ENCODE results near the gene ADAMTSL4.

DNA sequence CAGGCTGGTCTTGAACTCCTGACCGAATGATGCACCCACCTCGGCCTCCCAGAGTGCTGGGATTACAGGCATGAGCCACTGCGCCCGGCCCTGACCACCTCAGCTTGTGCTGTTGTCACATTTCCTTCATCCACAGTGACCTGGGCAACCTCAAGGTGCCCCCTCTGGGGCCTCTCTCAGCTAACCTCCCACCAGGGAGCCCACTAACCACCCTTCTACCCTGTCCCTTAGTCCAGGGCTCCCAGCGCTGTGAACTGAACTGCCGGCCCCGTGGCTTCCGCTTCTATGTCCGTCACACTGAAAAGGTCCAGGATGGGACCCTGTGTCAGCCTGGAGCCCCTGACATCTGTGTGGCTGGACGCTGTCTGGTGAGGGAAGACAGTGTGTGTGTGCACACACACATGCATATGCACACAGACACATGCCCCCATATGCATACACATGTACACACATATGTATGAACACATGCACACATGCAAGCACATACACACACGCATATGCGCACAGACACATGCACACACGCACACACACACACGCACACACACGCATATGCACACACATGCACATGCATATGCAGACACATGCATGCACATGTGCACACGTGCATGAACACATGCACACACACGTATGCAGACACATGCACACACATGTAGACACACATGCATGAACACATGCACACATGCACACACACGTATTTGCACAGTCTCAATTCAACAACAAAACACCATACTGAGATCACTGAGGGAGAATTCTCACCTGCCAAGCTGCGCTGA is 6.2 kb downstream of the ADAMTSL4 start:
- TF ChIP-seq, protein P1, sequence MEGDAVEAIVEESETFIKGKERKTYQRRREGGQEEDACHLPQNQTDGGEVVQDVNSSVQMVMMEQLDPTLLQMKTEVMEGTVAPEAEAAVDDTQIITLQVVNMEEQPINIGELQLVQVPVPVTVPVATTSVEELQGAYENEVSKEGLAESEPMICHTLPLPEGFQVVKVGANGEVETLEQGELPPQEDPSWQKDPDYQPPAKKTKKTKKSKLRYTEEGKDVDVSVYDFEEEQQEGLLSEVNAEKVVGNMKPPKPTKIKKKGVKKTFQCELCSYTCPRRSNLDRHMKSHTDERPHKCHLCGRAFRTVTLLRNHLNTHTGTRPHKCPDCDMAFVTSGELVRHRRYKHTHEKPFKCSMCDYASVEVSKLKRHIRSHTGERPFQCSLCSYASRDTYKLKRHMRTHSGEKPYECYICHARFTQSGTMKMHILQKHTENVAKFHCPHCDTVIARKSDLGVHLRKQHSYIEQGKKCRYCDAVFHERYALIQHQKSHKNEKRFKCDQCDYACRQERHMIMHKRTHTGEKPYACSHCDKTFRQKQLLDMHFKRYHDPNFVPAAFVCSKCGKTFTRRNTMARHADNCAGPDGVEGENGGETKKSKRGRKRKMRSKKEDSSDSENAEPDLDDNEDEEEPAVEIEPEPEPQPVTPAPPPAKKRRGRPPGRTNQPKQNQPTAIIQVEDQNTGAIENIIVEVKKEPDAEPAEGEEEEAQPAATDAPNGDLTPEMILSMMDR (IDR thresholded peaks at IDR 0.05; ENCODE audit: low read depth, low read length, missing input control): no peak
- TF ChIP-seq SP1 (IDR thresholded peaks at IDR 0.05) (no peak), NR2F2 (IDR thresholded peaks at IDR 0.05) (no peak), YY1 (IDR thresholded peaks at IDR 0.05) (no peak), RAD21 (IDR thresholded peaks at IDR 0.05) (no peak), HNF4A (conservative IDR thresholded peaks at IDR 0.05) (no peak), JUND (IDR thresholded peaks at IDR 0.05) (no peak), FOXA1 (IDR thresholded peaks at IDR 0.05) (no peak), HNF4G (IDR thresholded peaks at IDR 0.05) (no peak)
- TF ChIP-seq, protein P2, sequence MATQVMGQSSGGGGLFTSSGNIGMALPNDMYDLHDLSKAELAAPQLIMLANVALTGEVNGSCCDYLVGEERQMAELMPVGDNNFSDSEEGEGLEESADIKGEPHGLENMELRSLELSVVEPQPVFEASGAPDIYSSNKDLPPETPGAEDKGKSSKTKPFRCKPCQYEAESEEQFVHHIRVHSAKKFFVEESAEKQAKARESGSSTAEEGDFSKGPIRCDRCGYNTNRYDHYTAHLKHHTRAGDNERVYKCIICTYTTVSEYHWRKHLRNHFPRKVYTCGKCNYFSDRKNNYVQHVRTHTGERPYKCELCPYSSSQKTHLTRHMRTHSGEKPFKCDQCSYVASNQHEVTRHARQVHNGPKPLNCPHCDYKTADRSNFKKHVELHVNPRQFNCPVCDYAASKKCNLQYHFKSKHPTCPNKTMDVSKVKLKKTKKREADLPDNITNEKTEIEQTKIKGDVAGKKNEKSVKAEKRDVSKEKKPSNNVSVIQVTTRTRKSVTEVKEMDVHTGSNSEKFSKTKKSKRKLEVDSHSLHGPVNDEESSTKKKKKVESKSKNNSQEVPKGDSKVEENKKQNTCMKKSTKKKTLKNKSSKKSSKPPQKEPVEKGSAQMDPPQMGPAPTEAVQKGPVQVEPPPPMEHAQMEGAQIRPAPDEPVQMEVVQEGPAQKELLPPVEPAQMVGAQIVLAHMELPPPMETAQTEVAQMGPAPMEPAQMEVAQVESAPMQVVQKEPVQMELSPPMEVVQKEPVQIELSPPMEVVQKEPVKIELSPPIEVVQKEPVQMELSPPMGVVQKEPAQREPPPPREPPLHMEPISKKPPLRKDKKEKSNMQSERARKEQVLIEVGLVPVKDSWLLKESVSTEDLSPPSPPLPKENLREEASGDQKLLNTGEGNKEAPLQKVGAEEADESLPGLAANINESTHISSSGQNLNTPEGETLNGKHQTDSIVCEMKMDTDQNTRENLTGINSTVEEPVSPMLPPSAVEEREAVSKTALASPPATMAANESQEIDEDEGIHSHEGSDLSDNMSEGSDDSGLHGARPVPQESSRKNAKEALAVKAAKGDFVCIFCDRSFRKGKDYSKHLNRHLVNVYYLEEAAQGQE (IDR thresholded peaks at IDR 0.05): no peak
- TF ChIP-seq, protein P3, sequence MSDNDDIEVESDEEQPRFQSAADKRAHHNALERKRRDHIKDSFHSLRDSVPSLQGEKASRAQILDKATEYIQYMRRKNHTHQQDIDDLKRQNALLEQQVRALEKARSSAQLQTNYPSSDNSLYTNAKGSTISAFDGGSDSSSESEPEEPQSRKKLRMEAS (IDR thresholded peaks at IDR 0.05): no peak
- TF ChIP-seq, protein P4, sequence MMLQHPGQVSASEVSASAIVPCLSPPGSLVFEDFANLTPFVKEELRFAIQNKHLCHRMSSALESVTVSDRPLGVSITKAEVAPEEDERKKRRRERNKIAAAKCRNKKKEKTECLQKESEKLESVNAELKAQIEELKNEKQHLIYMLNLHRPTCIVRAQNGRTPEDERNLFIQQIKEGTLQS (IDR thresholded peaks at IDR 0.05): no peak

All from liver (tissue), 3 donors.